Loucy (cell line): ENCODE measurements around the gene RAD51B.

Experiments used
- CTCF ChIP-seq: fragments of 200-600 bp; sonication (generic); conservative IDR thresholded peaks from 2 replicates; pipeline ENCODE4 v1.5.1; 2014; ENCODE audit warnings: mild to moderate bottlenecking, antibody characterized with exemption, low read length
- EZH2phosphoT487 ChIP-seq: fragments of 200-600 bp; IDR thresholded peaks from 2 replicates; pipeline ENCODE4 v1.6.1; 2018; ENCODE audit warnings: antibody characterized with exemption, mild to moderate bottlenecking, moderate library complexity, borderline replicate concordance

- TF ChIP-seq CTCF, result no peak
- no peak for TF ChIP-seq EZH2phosphoT487
Measured at GRCh38 chr14:68182492-68182891, 362.9 kb downstream of the RAD51B start.
